ENCODE measurements around the gene ZNF317.

Gene ZNF317

DNA sequence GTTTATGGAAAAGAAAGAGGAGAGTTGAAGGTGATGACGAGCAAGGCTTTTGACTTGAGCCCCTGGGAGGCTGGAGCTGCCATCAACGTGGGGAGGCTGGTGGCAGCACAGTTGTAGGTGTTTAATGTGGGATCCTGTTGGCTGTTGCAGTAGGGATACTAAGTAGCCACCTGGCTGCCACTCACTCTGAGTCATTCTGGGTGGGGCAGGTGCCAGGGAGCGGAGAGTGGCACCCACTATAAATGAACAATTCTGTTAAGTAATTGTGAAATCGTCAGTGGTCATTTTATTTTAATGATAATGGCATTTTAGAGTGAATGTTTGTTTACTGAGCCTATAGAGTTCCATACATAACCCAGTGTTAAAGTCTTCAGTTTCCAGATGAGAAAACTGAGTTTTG lies 9.8 kb downstream of the ZNF317 start:
- TF ChIP-seq, protein P1, sequence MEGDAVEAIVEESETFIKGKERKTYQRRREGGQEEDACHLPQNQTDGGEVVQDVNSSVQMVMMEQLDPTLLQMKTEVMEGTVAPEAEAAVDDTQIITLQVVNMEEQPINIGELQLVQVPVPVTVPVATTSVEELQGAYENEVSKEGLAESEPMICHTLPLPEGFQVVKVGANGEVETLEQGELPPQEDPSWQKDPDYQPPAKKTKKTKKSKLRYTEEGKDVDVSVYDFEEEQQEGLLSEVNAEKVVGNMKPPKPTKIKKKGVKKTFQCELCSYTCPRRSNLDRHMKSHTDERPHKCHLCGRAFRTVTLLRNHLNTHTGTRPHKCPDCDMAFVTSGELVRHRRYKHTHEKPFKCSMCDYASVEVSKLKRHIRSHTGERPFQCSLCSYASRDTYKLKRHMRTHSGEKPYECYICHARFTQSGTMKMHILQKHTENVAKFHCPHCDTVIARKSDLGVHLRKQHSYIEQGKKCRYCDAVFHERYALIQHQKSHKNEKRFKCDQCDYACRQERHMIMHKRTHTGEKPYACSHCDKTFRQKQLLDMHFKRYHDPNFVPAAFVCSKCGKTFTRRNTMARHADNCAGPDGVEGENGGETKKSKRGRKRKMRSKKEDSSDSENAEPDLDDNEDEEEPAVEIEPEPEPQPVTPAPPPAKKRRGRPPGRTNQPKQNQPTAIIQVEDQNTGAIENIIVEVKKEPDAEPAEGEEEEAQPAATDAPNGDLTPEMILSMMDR (conservative IDR thresholded peaks at IDR 0.05; ENCODE audit: control insufficient read depth, insufficient read depth, low read depth, low read length): no peak
- H3K4me3 ChIP-seq (ENCODE audit: control insufficient read depth, low read depth, low read length): no peak overlapping the region
- no peak for DNase-seq (ENCODE audit: low read depth)

DNA sequence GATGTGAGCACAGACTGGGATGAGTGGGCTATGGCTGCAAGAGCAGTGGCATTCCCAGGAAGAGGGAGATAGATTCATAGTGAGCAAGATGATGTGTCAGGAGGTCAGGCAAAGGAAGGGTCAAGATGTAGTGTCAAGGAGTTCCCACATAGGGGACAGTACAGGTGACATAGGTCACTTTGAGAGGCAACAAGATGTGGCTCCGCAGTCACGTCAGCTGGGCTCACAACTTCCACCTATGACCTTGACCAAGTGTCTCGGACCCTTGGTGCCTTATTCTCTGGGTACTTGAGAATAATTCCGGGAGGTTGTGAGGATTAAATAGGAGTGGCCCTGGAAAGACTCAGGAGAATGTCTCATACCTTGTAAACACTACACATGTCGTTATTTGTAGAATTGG lies 10.5 kb downstream of the ZNF317 start:
- DNase-seq (ENCODE audit: low read depth): no peak
- no peak overlapping the region for H3K4me3 ChIP-seq (ENCODE audit: control insufficient read depth, low read depth, low read length)
- TF ChIP-seq, protein P1 (conservative IDR thresholded peaks at IDR 0.05; ENCODE audit: control insufficient read depth, insufficient read depth, low read depth, low read length): no peak

DNA sequence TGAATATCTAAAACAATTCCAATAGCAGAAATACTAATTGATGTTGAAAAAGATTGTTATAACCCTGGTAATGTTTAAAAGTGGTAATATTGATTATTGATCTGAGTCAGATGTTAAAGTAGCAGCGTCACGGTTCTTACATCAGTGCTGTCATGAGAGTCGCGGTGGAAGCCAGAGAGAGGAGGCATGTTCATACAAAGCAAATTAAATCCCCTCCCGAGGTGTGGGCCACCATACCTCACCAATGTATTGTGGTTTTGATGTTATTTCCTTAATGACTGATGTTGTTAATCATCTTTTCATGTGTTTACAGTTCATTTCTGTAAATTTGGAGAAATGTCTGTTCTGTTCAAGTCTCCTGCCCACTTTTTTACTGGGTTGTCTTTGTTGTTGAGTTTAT lies 11.2 kb downstream of the ZNF317 start:
- DNase-seq (ENCODE audit: low read depth): no peak
- TF ChIP-seq, protein P1 (conservative IDR thresholded peaks at IDR 0.05; ENCODE audit: control insufficient read depth, insufficient read depth, low read depth, low read length): no peak
- H3K4me3 ChIP-seq (ENCODE audit: control insufficient read depth, low read depth, low read length): no peak overlapping the region

DNA sequence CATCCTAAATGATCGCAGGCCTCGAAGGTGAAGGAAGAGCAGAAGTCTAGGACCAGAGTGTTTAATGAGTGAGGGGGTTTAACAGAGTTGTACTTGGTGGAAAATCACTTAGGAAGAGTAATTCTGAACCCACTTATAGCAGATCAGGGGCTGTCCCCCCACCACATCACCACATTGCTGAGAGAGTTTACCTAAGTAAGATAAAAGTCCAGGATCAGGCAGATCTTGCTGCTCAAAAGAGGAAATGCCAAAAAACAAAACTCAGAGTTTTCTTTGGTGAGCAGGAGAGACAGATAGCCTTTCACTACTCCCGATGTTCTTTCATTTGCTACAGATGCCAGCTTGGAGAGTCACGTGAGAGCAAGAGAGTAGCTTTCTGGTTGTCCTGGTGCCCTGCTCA lies 15.4 kb downstream of the ZNF317 start:
- TF ChIP-seq, protein P1 (conservative IDR thresholded peaks at IDR 0.05; ENCODE audit: control insufficient read depth, insufficient read depth, low read depth, low read length): no peak
- no peak for DNase-seq (ENCODE audit: low read depth)

DNA sequence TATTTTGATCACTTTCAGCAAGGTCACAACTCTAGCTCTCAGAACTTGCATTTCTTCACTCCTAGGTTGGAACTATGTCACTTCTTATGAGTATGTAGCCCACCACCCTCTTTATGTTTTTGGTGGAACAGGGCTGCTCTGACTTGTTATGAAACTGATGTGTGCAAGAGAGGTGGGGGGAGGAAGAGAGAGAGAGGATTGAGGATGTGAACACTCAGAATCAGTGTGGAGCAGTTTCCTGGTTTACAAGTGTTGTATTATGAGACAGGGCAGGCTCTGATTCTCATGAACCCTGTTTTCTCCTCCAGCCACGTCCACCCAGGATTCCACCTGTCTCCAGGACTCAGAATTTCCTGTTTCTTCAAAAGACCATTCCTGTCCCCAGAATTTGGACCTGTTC lies 16.1 kb downstream of the ZNF317 start:
- TF ChIP-seq, protein P1 (conservative IDR thresholded peaks at IDR 0.05; ENCODE audit: control insufficient read depth, insufficient read depth, low read depth, low read length): no peak
- no peak overlapping the region for H3K4me3 ChIP-seq (ENCODE audit: control insufficient read depth, low read depth, low read length)
- DNase-seq (ENCODE audit: low read depth): no peak

More for the DNA sequence above, 15.4 kb downstream of the ZNF317 start:
- no peak overlapping the region for H3K4me3 ChIP-seq (ENCODE audit: control insufficient read depth, low read depth, low read length)

DNA sequence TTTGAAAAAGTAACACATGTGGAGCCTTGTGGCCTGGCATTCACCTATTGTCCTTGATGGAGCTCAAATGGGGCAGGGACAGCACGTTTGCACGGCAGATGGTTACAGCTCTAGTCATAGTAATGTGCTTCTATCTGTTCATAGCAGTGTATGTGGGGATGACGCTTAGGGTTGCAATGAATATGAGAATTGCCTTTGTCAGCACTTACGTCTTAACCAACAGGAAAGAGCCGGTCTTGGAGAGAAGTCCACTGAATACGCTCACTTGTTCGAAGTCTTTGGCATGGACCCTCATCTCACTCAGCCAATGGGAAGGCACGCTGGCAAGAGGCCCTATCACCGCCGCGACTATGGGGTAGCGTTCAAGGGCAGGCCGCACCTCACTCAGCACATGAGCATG lies 19.7 kb downstream of the ZNF317 start:
- TF ChIP-seq, protein P1 (conservative IDR thresholded peaks at IDR 0.05; ENCODE audit: control insufficient read depth, insufficient read depth, low read depth, low read length): no peak
- no peak for DNase-seq (ENCODE audit: low read depth)
- no peak overlapping the region for H3K4me3 ChIP-seq (ENCODE audit: control insufficient read depth, low read depth, low read length)

DNA sequence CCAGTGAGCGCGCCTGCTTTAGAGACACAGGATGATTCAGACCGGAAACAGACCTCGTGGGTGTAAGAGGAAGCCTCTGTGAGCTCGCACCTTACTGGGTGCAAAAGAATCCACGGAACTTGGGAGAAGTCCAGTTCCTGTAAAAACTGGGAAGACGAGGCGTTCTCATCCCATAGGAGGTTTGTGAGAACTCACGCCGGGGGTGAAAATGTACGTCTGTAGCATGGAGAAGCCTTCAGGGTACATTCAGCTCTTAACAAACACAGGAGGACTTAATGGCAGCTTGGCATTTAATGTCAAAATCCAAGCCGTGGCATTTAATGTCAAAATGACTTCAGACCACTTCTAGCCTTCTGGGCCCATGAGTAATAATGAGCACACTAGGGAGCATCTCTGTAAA lies 21.2 kb downstream of the ZNF317 start:
- TF ChIP-seq, protein P1 (conservative IDR thresholded peaks at IDR 0.05; ENCODE audit: control insufficient read depth, insufficient read depth, low read depth, low read length): no peak
- no peak overlapping the region for H3K4me3 ChIP-seq (ENCODE audit: control insufficient read depth, low read depth, low read length)
- no peak for DNase-seq (ENCODE audit: low read depth)

Data from fibroblast of mammary gland (primary cell).